GM21390 (cell line): Measurements from ENCODE around the gene AGPAT1.
"Not testable (repeated sequence)": the region's sequence is repeated elsewhere in the genome, so short reads cannot be mapped to it uniquely, and the experiment has no call there.

Experiments
- ATAC-seq: cut with Tn5 transposase; IDR thresholded peaks from one replicate; pipeline ENCODE4 v1.9.1; 2021; ENCODE audit not compliant: unreplicated experiment

Gene AGPAT1

DNA sequence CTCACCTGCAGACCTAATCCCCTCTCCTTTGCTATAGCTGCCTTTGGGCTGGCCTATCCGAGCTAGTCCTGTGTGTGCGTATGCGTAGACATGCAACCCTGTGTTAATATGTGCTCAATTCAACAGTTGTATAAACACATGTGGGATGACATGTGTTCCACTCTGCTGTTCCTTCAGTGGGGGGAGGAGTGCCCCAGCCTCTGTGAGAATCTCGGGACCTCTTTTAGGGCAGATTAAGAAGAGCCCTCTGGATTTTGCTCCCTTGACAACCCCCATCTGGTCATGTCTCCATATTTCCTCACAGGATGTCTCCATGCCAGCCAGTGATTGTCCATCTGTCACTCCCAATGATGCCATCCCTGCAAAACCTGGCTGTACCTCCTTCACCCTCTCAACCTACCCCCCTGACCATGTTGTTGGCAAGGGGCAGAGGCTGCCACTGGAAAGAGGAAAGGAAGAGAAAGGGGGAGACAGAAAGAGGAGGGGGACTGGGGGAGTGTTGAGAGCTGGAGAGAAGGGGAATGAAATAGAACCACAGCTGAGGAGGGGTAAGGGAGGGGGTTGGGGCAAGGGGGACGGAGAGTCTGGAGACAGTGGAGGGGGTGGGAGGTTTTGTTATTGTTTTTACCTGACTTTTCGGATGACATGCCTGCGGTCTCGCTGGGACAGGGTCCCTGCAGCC, 24.6 kb downstream of the AGPAT1 start:
- ATAC-seq = no peak

DNA sequence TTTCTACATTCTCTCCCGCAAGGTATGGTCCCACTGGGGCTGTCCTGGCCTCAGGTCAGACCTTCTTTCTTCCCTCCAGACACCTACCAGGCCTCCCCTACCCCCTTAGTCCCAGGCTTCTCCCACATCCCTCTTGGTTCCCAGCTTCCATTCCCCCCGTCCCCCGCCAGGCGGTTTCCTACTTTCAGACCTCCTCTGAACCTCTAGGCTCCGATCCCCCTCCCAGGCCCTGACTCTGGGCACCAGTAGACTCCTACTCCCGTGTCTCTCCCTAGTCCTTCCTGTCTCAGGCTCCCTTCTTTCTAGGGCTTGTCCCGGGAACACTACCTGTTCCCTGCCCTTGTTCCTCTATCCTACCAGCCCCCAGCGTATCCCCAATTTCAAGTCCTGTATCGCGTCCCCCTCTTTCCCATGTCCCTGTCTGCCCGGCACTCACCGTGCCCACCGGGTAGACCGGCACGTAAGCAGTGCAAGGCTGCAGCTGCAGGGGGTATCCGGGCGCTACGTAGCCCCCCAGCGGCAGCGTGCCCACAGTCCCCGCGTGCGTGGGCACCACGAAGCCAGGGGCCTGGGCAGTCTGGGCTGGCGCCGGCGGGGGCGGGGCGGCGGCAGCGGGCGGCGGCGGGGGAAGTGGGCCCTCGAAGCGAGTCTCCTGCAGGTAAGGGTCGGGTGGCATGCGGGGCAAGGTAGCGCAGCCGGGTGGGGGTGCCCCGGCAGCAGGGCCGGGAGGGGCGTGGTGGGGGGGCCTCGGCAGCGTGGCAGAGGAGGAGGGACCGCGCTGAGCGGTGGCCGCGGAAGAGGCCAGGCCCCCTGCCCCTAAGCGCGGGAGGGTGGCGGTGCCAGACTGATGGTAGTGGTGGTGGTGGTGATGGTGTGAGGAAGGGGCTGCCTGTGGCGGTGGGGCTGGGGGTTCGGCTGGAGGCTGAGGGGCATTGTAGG, 25.7 kb downstream of the AGPAT1 start:
- ATAC-seq = no peak

DNA sequence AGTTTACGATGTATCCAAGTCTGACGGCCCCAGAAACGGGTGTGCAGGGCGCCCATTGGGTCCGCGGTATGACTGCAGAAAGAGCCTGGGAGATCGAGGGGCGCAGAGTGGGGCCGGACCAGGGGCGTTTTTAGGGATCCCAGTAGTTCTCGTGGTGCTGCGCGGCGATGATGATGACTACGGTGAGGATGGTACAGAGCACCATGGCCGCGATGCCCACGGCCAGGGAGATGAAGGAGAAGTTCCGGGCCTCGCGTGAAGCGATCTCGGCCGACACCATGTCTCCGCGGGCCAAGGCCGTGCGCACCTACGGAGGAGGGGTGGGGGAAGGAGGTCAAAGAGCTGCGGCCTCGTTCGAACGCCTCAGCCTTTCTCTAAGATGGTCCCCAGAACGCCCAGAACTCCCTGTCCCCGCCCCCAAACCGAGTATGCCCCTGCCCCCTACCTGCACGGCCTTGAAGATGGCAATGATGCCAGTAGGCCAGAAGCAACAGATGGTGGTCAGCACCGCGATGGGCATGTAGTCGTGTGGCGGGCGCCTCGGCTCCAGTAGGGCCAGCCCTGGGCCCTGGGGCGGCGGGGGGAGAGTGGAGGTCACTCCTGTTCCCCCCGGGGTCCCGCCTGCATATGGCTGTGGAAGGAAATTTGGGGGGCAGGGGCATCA, 26.7 kb downstream of the AGPAT1 start:
- ATAC-seq = no peak

DNA sequence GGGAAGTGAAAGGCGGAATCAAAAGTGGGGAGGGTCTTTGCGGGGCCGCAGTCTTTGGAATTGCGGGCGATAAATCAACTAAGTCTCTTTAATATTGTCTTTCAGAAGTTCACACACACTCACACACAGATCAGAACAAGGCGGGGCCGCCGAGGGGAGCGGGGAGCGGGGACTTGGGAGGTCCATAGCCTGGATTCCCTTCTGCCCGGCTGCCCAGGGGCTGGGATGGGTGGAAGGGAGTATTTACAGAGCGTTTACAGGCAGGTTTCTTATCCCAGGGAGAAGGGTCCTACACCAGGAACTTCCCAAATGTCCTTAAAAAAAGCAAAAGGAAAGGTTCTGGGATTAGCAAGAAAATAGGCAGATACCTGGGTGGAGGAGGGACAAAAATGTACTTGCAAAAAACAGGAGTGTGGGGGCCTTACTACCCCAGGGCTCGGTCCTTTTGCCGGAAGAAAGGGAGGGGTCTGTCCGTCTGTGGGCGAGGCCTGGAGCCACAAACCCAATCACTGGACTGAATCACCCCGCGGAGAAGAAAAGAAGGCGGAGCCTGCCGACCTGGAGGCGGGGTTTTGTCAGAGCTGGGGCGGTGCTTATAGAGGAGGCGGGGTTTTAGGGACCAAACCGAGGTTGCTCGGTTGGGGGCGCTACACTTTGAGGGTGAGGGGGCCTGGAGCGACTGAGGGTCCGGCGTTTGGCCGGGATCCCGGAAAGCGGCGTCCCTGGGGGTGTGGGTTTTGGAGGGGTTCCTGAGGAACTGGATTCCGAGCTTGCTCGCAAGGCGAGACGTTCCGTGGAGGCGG, 27.4 kb downstream of the AGPAT1 start:
- ATAC-seq = no peak

DNA sequence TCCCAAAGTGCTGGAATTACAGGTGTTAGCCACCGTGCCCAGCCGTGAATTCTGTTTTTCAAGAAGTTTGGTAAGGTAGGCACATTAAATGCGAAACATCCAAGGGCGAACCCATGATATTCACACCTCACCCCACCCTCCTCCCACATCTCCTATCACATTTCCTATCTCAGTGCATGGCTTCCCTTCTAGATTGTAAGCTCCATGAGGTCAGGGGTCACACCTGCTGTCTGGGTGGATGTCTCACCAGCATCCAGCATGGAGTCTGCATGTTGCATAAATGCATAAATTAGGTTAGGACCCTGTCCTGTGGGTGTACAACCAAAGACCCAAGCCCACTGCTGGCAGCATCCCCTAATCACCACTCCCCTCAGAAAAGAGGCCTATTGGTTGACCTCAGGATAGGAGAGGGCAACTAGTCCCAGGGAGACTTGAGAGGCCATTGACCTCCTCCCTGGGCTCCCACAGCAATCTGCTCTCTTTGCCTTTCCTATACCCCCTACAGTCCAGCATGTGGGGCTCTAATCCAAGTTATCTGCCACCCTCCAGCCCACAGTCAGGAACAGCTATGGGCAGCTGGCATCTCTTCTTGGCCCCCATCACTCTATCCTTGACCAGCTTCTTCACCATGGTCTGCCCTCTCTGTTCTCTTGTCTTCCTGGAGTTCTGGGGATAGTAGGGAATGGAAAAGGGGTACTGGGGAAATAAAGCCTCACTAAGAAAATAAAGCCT, 28.3 kb downstream of the AGPAT1 start:
- no peak for ATAC-seq

DNA sequence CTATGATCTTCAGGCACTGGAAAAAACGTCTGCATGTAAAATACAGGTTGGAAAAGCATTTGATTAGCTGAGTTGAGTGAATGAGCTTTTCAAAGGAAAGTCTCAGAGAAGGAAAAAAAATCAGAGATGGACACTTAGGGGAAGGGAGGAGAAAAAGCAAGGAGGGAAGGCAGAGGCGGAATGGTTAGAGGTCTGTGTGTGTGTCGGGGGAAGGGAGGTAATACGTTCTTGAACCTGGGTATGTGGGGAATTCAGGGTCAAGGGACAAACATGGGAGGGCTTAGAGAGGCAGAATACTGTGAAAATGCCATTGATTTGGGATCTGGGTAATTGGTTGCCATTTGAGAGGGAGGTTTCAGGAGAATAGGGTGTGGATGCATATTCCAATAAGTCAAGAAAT, 29.2 kb downstream of the AGPAT1 start:
- no peak for ATAC-seq

DNA sequence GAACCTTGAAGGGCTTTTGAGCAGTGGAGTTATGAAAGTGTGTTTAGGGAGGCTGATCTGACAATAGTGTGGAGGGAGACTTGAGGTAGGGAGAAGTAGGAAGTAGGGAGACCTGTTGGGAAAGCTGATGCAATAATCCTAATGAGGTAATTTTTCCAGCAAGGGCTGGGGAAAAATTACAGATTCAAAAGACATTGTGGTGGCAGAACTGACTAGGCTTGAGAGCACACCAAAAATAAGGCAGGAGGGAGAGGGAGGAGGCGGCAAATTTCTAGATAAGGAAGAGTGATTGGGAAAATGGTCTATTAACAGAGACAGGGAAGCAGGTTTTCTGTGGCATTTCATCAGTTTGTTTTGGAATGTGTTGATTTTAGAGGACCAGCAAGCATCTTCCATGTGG, 29.6 kb downstream of the AGPAT1 start:
- no peak for ATAC-seq

DNA sequence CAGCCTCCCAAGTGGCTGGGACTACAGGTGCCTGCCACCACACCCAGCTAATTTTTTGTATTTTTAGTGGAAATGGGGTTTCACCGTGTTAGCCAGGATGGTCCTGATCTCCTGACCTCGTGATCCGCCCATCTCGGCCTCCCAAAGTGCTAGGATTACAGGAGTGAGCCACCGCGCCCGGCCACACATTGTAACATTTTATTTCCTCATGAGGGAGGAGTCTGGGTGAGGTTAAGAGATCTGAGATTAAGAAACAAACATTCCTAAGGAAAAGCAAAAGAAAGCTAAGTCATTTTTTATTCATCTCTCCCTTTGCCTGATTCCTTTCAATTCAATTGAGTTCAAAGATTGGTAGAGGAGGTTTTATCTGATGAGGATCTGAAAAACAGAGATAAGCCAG, 31.6 kb downstream of the AGPAT1 start:
- not testable (repeated sequence) for ATAC-seq

DNA sequence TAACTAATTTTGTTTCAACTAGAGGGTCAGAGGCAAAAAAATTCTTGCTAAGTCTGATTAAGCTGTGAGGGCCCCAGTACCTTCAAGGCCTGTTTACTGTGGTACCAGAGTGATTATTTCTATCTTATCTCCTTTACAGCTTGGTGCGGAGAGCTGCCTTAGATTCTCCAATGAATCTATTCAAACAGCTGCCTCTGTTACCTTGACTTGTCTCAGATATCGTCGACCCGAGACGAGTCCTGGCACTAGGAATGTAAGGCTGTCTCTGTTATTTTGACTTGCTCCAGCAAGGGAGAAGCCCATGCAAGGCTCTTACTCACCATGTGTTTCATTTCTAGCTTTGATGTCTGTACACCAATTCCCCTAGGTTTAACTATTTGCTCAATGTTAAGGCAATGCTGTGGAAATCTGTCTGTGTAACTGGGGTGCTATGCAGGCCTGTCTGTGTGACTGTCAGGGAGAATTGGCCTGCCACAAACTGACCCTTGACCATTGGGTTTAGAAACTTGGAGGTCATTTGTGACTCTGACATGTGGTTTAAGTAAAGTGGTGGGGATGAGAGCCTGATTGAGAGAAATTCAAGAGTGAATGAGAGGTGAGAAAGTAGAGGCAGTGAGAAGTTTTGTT, 35.4 kb downstream of the AGPAT1 start:
- ATAC-seq = no peak

DNA sequence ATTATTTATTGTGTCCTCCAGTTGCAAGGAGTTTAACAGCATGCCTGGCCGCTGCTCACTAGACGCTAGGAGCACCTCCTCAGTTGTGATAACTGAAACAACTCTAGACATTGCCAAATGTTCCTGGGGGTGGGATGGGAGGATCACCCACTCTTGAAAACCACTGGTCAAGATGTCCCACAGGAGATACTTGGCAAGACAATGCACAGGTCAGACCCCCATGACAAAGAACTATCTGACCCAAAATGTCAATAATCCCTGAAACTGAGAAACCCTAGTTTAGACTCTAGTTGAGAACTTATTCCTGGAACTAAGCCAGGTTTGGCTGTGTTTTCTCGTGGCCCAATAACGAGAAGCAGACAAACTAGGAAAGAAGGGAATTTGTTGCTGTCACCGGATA, 36.3 kb downstream of the AGPAT1 start:
- ATAC-seq = no peak

DNA sequence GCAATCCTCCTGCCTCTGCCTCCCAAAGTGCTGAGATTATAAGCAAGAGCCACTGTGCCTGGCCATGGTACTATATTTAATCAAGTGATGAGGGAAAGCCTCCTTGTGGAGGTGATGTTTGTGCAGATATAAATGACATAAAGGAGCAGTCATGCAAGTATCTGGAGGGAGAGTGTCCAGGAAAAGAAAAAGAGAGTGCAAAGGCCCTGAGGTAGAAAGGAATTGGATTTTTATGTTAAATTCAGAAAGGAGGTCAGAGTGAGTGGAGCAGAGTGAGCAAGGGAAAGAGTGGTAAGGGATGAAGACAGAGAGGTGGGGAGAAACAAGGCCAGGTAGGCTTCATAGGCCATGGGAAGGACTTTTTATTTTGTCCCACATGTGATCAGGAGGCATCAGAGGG, 38.4 kb downstream of the AGPAT1 start:
- no peak for ATAC-seq

DNA sequence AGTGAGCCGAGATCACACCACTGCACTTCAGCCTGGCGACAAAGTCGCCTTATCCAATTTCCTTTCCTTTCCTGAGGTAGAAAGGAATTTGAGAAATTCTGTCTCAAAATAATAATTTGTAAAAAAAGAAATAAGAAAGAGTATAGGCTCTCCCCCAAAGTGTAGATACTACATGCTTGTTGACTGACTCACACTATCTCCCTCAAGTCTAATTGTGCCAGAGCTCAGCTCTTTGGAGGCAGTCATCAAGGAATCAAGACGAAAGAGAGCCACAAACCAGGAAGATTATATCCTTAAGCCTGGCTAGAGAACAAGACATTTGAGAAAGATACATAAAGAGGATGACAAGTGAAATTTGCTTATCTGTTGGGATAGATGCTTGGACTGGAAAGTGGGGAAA, 42.1 kb downstream of the AGPAT1 start:
- no peak for ATAC-seq

DNA sequence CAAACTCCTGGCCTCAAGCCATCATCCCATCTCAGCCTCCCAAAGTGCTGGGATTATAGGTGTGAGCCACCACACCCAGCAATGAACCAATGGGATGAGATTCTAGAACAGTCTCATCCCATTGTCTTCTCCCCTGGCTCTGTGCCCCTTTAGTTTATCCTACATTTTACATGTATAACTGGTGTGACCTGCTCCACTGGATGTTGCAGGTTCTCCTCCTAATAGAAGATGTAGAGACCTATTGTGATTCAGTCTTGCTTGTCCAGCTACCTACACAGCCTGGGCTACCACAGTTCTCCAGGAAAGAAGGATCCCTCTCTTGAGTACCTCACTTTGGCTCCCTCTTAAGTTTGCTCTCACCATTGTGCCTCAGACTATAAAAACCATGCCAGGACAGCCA, 43.8 kb downstream of the AGPAT1 start:
- ATAC-seq = no peak

DNA sequence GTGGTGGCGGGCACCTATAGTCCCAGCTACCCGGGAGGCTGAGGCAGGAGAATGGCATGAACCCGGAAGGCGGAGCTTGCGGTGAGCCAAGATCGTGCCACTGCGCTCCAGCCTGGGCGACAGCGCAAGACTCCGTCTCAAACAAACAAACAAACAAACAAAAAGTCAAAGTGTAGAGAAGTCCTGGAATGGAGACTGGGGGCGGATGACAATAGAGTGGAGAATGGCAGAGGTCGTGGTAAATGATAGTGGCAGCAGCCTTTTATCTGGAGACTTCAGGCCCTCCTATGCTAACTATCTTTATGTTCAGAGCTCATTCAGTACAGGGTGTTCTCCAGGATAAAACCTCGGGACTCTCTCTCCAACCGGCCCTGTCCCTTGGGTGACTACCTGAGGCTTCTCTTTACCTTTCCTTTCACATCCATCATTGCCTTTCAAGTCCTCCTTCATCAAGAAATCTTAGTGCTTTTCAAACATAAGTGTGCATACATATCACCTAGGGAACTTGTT, 44.4 kb downstream of the AGPAT1 start:
- ATAC-seq = no peak

DNA sequence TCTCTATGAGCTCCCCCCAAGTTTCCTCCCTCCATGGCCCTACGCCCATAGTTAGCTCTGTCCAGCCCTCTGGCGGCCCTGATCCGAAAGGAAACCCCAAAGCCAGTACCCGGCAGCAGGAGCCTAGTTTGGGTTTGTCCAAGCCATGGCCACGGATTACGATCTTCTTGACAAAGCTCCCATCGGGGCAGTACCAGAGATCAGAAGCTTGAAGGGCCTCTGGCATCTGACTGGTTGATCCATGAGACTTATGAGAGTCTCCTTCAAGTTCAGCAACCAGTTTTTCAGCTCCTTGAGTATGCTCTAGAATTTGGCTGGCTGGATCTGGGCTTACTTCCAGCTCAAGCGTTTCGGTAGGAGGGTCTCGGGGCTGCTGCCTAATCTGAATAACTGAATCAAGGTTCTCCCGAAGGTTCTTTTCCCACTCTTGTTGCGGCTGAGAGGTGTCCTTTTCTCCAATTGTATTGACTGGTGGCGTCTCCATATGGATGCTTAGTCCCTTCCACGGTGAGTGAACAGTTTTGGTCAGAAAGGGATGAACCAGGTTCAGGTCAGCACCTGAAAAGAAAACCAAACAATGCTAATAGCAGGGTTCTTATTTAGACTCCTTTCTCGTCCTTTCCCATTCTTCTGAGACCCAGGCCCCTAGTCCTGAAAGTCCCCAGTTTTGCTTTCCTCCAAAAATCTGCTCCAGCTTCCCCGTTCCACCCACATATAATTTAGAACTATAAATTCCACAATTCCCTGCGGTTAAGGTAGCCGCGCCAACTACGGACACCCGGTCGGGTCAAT, 46.4 kb downstream of the AGPAT1 start:
- no peak for ATAC-seq

DNA sequence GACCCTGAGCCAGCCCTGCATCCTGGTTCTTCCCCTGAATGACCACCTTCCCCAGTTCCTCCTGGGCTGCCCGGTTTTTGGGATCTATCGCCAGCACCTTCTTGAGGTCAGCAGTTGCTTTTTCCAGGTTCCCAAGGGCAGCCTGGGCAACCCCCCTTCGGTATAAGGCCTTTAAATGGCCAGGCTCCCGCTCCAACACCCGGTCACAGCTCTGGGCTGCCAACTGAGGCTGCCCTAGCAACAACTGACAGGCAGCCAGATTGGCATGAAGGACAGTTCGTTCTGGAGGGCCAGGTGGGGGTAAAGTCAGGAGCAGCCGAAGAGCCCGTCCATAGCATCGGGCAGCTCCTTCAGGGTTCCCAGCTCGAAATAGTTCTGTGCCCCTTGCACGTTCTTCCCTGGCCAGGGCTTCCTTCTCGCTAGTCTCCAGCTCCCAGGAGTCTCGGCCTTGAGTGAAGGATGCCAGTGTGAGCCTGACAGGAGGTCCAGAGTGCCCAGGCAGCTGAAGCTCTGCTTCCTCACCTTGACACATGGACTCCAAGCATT, 47.1 kb downstream of the AGPAT1 start:
- no peak for ATAC-seq

DNA sequence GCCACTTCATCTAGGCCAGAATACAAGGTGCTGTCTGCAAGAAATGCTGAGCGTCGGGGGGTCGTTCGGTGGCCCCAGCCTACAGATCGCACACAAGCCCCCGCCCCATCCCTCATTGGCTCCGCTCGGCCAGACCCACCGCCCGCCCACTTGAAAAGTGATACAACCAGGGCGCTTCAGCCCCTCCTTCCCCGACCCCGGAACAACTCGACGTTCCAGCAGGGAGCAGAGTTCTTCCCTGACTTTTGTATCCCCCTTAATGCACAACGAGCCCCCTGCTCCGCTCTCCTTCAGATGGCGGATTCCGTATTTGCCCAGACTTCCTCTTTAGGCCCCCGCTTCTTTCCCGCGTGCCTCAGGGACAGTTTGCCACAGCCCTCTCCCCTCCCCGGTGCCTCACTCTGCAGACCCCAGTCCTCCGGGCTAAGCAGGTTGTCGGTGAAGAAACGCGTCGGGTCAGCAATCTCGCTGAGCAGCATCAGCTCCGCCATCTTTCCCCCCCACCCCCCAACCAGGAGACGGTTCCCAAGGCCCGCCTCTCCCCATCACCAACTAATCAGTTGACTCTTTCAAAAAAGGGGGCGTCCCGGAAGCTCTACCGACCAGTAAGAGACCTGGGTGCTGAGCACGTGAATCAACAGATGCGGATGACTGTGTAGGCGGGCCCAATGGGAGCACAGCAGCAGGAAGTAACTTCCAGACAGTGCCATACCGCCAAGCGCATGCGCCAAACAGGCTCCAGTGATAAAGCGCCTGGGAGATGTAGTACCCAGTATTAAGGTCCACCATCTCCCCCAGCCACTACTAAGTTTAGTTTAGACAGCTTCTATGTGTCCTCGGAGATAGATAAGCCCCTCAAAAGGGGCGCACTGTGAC, 47.9 kb downstream of the AGPAT1 start, which contains the start of gene ATF6B:
ATF6B (minus strand) TSS at position 530 of the 876 bp plus-strand sequence; CDS start at position 491, 39 bp downstream.
- ATAC-seq = peak; percentile 80

DNA sequence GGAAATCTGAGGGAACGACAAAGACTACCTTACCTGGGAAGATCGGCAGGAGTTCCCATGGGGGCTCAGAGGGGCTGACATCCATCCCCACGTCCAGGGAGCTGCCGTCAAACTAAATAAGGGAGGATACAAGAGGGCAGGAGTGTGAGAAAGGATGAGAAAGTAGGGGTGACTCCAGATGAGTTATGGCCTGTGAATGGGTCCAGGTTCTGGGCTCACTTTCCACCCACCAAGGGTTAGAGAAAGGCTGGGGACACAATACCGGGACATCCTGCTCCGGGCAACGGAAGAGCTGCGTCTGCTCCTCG, 48.5 kb downstream of the AGPAT1 start:
- no peak for ATAC-seq
